Measurements from ENCODE around the gene ARHGAP45. TPM values are rescaled to one million over a fixed set of nuclear protein-coding genes. Genes with fewer than 3 reads are reported as not detected.

ARHGAP45 gene
- total and polyA plus RNA-seq, 9 of the 15 experiments (the other 6 are each of a cell fraction or from before 2014, with no cell fraction given): 0.08 to 22.1 (median 4.2) TPM

GRCh38 chr19:1026783-1027649, 40.0 kb upstream of the ARHGAP45 start (continued):
- TF ChIP-seq TBL1XR1 (IDR thresholded peaks at IDR 0.05; ENCODE audit: low read length in 2 of 2) (no peak), ZNF766 (CRISPR knock-in tag; conservative IDR thresholded peaks at IDR 0.05) (no peak), ZNF263 (CRISPR knock-in tag; IDR thresholded peaks at IDR 0.05; ENCODE audit: borderline replicate concordance) (peak; percentile 44), KAT7 (CRISPR knock-in tag; IDR thresholded peaks at IDR 0.05; ENCODE audit: borderline replicate concordance) (no peak), SMAD1 (IDR thresholded peaks at IDR 0.05; ENCODE audit: low read depth, low read length, partially characterized antibody) (peak; percentile 12), POLR2G (IDR thresholded peaks at IDR 0.05; ENCODE audit: low read depth, low read length) (peak; percentile 55), RBFOX2 (IDR thresholded peaks at IDR 0.05; ENCODE audit: low read depth, low read length) (peak; percentile 80), PHB2 (IDR thresholded peaks at IDR 0.05; ENCODE audit: low read depth) (no peak), CREB1 (IDR thresholded peaks at IDR 0.05) (no peak), CREB1 (CRISPR knock-in tag; IDR thresholded peaks at IDR 0.05) (no peak), SIN3A (IDR thresholded peaks at IDR 0.05; ENCODE audit: borderline replicate concordance in 2 of 2, control insufficient read depth in 1 of 2, low read depth in 2 of 2, low read length in 2 of 2) (peak in 1 of 2 experiments; percentile 18; a peak in 1 of 4 replicates), SPI1 (IDR thresholded peaks at IDR 0.05; ENCODE audit: borderline replicate concordance, low read depth, low read length) (peak; percentile 88), ZNF197 (CRISPR knock-in tag; IDR thresholded peaks at IDR 0.05; ENCODE audit: low read depth) (peak; percentile 56; the same call in 1 of the 2 replicates)
